PC-3 (cell line): Measurements from ENCODE around the gene WDR45B. TPM values are rescaled to one million over a fixed set of nuclear protein-coding genes. Genes with fewer than 3 reads are reported as not detected.

Experiments used
- ATAC-seq: fragments of 200-7000 bp; cut with Tn5 transposase; 2 replicates; pipeline ENCODE4 v1.9.1; 2020; ENCODE audit warnings: mild to moderate bottlenecking, moderate library complexity
- BruUV-seq: library from RNA; stranded (reverse); fragments of 400-500 nt; replicated peaks from 2 replicates; lab custom pipeline; 2021; lab: Mats Ljungman, UMichigan
- CTCF ChIA-PET: fragments of 300-600 bp; sonication (Branson Sonifier 250); formaldehyde crosslinking; loops from one replicate; lab custom pipeline; 2022; ENCODE audit warnings: antibody characterized with exemption; lab: Charles Lee
- POLR2A ChIA-PET: fragments of 300-600 bp; sonication (Branson Sonifier 250); formaldehyde crosslinking; loops from one replicate; lab custom pipeline; 2022; ENCODE audit warnings: antibody characterized with exemption; ENCODE audit not compliant: unreplicated experiment; lab: Charles Lee
- DNase-seq: peaks from one replicate; pipeline ENCODE4 v3.0.0-alpha.2; 2015
- H2AFZ ChIP-seq: fragments of 300-600 bp; sonication (generic); 2 replicates; pipeline ENCODE4 v1.6.0; 2016; ENCODE audit warnings: antibody characterized with exemption, low read length
- H3F3A ChIP-seq: fragments of 300-600 bp; sonication (generic); one replicate; pipeline ENCODE4 v1.6.0; 2017; ENCODE audit warnings: antibody characterized with exemption, low read length, control low read depth, mild to moderate bottlenecking; ENCODE audit not compliant: unreplicated experiment
- H3K27ac ChIP-seq: fragments of 300-600 bp; sonication (generic); 2 replicates; pipeline ENCODE4 v1.5.1; 2016; ENCODE audit warnings: mild to moderate bottlenecking, low read length
- H3K27me3 ChIP-seq: fragments of 300-600 bp; sonication (generic); 2 replicates; pipeline ENCODE4 v1.6.1; 2016; ENCODE audit warnings: low read length, mixed read lengths
- H3K36me3 ChIP-seq: fragments of 300-600 bp; sonication (generic); 2 replicates; pipeline ENCODE4 v1.6.1; 2016; ENCODE audit warnings: low read depth, mixed run types, low read length, mixed read lengths
- H3K4me1 ChIP-seq: fragments of 300-600 bp; sonication (generic); 2 replicates; pipeline ENCODE4 v1.5.1; 2016; ENCODE audit warnings: low read length; ENCODE audit not compliant: insufficient read depth
- H3K4me2 ChIP-seq: fragments of 300-600 bp; sonication (generic); 2 replicates; pipeline ENCODE4 v1.6.0; 2016; ENCODE audit warnings: low read length
- H3K4me3 ChIP-seq: fragments of 300-600 bp; sonication (generic); 2 replicates; pipeline ENCODE4 v1.5.1; 2016; ENCODE audit warnings: mild to moderate bottlenecking, low read length, mixed read lengths
- H3K79me2 ChIP-seq: fragments of 300-600 bp; sonication (generic); 2 replicates; pipeline ENCODE4 v1.6.1; 2017; ENCODE audit warnings: low read length, mixed read lengths
- H3K9ac ChIP-seq: fragments of 300-600 bp; sonication (generic); 2 replicates; pipeline ENCODE4 v1.6.0; 2016; ENCODE audit warnings: mild to moderate bottlenecking, low read length
- H3K9me2 ChIP-seq: fragments of 300-600 bp; sonication (generic); replicated peaks from 2 replicates; pipeline ENCODE4 v1.6.1; 2016; ENCODE audit warnings: mixed run types, low read length, mixed read lengths
- H3K9me3 ChIP-seq: fragments of 300-600 bp; sonication (generic); 2 replicates; pipeline ENCODE4 v1.6.1; 2016; ENCODE audit warnings: low read length, mixed read lengths
- H4K20me1 ChIP-seq: fragments of 300-600 bp; sonication (generic); 2 replicates; pipeline ENCODE4 v1.6.1; 2016; ENCODE audit warnings: low read length, mixed read lengths
- EZH2 ChIP-seq: fragments of 300-600 bp; sonication (generic); IDR thresholded peaks from one replicate; pipeline ENCODE4 v1.6.1; 2017; ENCODE audit warnings: antibody characterized with exemption, mild to moderate bottlenecking, low read length; ENCODE audit not compliant: unreplicated experiment
- EZH2phosphoT487 ChIP-seq: fragments of 300-600 bp; sonication (generic); IDR thresholded peaks from 2 replicates; pipeline ENCODE4 v1.6.1; 2018; ENCODE audit warnings: mild to moderate bottlenecking, antibody characterized with exemption, low read length, borderline replicate concordance
- intact Hi-C: fragments of 100-400 bp; cut with micrococcal nuclease; formaldehyde crosslinking; loops from 2 replicates; pipeline ENCODE4 v1.9.0; 2023
- microRNA-seq: library from miRNA; unstranded; fragments of <30 nt; microRNA quantifications from one replicate; pipeline ENCODE4 v1.1.0, GENCODE V29; 2020; ENCODE audit not compliant: unreplicated experiment
- total RNA-seq: library from RNA; depleted of rRNA; stranded (reverse); fragments of >200 nt; gene quantifications from 2 replicates; pipeline ENCODE4 v1.2.3, GENCODE V29; 2014; rRNA removed
- TF ChIP-seq, protein P1 (sequence below): fragments of 300-600 bp; sonication (generic); conservative IDR thresholded peaks from 2 replicates; pipeline ENCODE4 v1.5.1; 2017; ENCODE audit warnings: antibody characterized with exemption, low read depth, mild to moderate bottlenecking, low read length

The WDR45B gene
- total RNA-seq, 1 experiment from 2014 or later = 110 TPM

DNA sequence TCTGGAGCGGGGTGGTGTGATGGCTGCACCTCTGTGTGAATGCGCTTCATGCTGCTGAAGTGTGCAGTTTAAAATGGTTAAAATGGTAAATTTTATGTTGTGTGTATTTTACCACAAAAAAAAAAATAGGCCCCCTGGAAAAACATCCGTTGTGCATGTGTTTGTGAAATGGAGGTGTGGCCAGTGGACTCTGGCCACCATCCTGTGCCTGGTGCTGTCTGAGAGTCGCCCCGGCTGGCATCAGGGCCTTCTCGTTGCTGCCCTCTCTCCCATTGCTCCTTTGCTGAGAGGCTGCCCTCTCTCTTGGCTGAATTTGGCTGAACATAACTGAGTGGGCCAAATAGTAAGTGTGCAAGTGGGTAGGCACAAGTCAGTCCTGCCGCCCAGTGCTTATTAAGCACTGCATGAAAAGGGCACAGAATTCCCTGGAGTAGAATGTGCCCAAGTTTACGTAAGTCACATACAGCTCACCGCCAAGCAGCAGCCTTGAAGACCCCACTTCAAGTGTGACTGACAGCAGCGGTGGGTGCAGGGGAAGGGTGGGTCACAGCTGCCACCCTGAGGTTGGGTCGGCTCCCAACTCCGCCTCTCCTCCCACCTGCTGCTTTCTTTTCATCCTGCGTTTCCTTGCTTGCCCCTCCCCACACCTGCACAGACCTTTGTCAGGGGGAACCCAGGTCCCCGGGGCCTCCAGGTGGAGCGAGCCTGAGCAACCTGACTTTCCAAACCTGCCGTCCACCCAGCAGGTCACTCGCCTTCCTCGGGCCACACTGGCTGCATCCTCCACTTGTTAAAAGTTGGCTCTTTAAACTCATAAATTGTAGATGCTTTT, 81.9 kb downstream of the WDR45B start:
- no peaks in the 10 kb centered on the region for H3F3A ChIP-seq
- no peak overlapping the region for H3K4me3 ChIP-seq
- no peak for DNase-seq
- POLR2A ChIA-PET = no interaction called here
- H3K27ac ChIP-seq = no peak overlapping the region
- no peak for TF ChIP-seq EZH2phosphoT487
- no peak for TF ChIP-seq EZH2
- TF ChIP-seq, protein P1, sequence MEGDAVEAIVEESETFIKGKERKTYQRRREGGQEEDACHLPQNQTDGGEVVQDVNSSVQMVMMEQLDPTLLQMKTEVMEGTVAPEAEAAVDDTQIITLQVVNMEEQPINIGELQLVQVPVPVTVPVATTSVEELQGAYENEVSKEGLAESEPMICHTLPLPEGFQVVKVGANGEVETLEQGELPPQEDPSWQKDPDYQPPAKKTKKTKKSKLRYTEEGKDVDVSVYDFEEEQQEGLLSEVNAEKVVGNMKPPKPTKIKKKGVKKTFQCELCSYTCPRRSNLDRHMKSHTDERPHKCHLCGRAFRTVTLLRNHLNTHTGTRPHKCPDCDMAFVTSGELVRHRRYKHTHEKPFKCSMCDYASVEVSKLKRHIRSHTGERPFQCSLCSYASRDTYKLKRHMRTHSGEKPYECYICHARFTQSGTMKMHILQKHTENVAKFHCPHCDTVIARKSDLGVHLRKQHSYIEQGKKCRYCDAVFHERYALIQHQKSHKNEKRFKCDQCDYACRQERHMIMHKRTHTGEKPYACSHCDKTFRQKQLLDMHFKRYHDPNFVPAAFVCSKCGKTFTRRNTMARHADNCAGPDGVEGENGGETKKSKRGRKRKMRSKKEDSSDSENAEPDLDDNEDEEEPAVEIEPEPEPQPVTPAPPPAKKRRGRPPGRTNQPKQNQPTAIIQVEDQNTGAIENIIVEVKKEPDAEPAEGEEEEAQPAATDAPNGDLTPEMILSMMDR = no peak
- peaks cover 37% of the 10 kb centered on the region for H3K36me3 ChIP-seq
- no peak for ATAC-seq
- no peaks in the 10 kb centered on the region for H3K9me3 ChIP-seq
- H3K4me2 ChIP-seq = no peak overlapping the region
- intact Hi-C loops = no loop called here
- no peak overlapping the region for H2AFZ ChIP-seq
- H3K27me3 ChIP-seq = no peaks in the 10 kb centered on the region
- H3K9ac ChIP-seq = no peak overlapping the region
- CTCF ChIA-PET = no interaction called here
- BruUV-seq = no TSS peak
- H3K9me2 ChIP-seq = no peaks in the 10 kb centered on the region
- peaks cover 12% of the 10 kb centered on the region for H3K4me1 ChIP-seq
- peaks cover 47% of the 10 kb centered on the region for H4K20me1 ChIP-seq
- H3K79me2 ChIP-seq = peaks cover 82% of the 10 kb centered on the region

GRCh38 chr17:82565551-82565950, 82.7 kb downstream of the WDR45B start:
- no TSS peak for BruUV-seq
- H3K4me1 ChIP-seq = peaks cover 12% of the 10 kb centered on the region
- CTCF ChIA-PET = no interaction called here

More at GRCh38 chr17:82565551-82565950, 82.7 kb downstream of the WDR45B start:
- no peak overlapping the region for H3K9ac ChIP-seq
- peaks cover 37% of the 10 kb centered on the region for H3K36me3 ChIP-seq
- peaks cover under 1% of the 10 kb centered on the region for H3F3A ChIP-seq
- DNase-seq (no peak), ATAC-seq (no peak)
- no peaks in the 10 kb centered on the region for H3K9me2 ChIP-seq
- POLR2A ChIA-PET = no interaction called here
- no peak overlapping the region for H3K4me3 ChIP-seq
- no peak overlapping the region for H3K4me2 ChIP-seq
- H3K79me2 ChIP-seq = peaks cover 88% of the 10 kb centered on the region
- no peak for TF ChIP-seq EZH2phosphoT487
- no peak for TF ChIP-seq EZH2
- TF ChIP-seq, protein P1 = no peak
- no peaks in the 10 kb centered on the region for H3K9me3 ChIP-seq
- H2AFZ ChIP-seq = no peak overlapping the region
- no peak overlapping the region for H3K27ac ChIP-seq
- H3K27me3 ChIP-seq = no peaks in the 10 kb centered on the region
- intact Hi-C loops = no loop called here
- peaks cover 52% of the 10 kb centered on the region for H4K20me1 ChIP-seq

Small RNA genes lying within 50 kb of the gene (microRNA-seq; reads per million reads assigned to microRNA genes)
- gene MIR4525 = 0.75 reads per million

Other genes starting within 250 kb of the WDR45B start
- gene HEXD, start 230.1 kb downstream of the WDR45B start, total RNA-seq = 12.7 and 18.3 TPM in 2 replicates
- gene OGFOD3, start 229.9 kb downstream of the WDR45B start, total RNA-seq = 56.1 and 79.2 TPM in 2 replicates
- gene CYBC1, start 197.7 kb downstream of the WDR45B start, total RNA-seq = 63.6 and 77.2 TPM in 2 replicates
- gene NARF, start 189.7 kb downstream of the WDR45B start, total RNA-seq = 59.5 and 64.6 TPM in 2 replicates
- 60.5 and 71.0 TPM in 2 replicates for gene FOXK2, start 128.7 kb downstream of the WDR45B start, total RNA-seq
- 16.5 and 22.4 TPM in 2 replicates for gene RAB40B, start 50.3 kb upstream of the WDR45B start, total RNA-seq
- gene FN3KRP, start 68.3 kb upstream of the WDR45B start, total RNA-seq = 32.9 and 37.4 TPM in 2 replicates
- 8.4 and 14.7 TPM in 2 replicates for gene FN3K, start 87.2 kb upstream of the WDR45B start, total RNA-seq
- 29.6 and 52.5 TPM in 2 replicates for gene TBCD, start 103.6 kb upstream of the WDR45B start, total RNA-seq
- gene ZNF750, start 191.6 kb upstream of the WDR45B start, total RNA-seq = not detected in 2 replicates